Adrenal gland (tissue), 12 donors: ENCODE data around the gene RYR1. TPM values are rescaled to one million over a fixed set of nuclear protein-coding genes. Genes with fewer than 3 reads are reported as not detected.
"Not testable (repeated sequence)": the region's sequence is repeated elsewhere in the genome, so short reads cannot be mapped to it uniquely, and the experiment has no call there.

ENCODE experiments used
- DNase-seq, 7 donors: peaks; one replicate each; pipeline ENCODE4 v3.0.0-alpha.2; 2019 to 2020
- H3K27ac ChIP-seq, 5 donors: fragments of 200-600 bp; sonication (generic) in 4 of 5; 1 replicate in 3 of 5; 2 replicates in 2 of 5; pipeline versions ENCODE4 v1.5.1 to v1.8.0; 2016 to 2020; ENCODE audit warnings: mild to moderate bottlenecking in 1 of 5
- H3K27me3 ChIP-seq: fragments of 200-600 bp; 2 replicates; pipeline ENCODE4 v1.8.0; 2021
- H3K36me3 ChIP-seq, 2 donors: fragments of 200-600 bp; replicated peaks in 1 of 2; 1 replicate in 1 of 2; 2 replicates in 1 of 2; pipeline versions ENCODE4 v1.5.1 to v1.8.0; 2018 to 2022
- H3K4me1 ChIP-seq, 2 donors: fragments of 200-600 bp; replicated peaks in 1 of 2; 1 replicate in 1 of 2; 2 replicates in 1 of 2; pipeline versions ENCODE4 v1.5.1 to v1.8.0; 2018 to 2021
- H3K4me3 ChIP-seq, 4 donors: fragments of 200-600 bp; sonication (generic) in 3 of 4; one replicate each; pipeline ENCODE4 v1.5.1; 2016 to 2018
- H3K9me3 ChIP-seq, 3 donors: fragments of 200-600 bp; sonication (generic) in 1 of 3; replicated peaks in 1 of 3; 1 replicate in 2 of 3; 2 replicates in 1 of 3; pipeline versions ENCODE4 v1.5.1 to v1.8.0; 2016 to 2021
- CTCF ChIP-seq, 6 experiments: fragments of 450-650 bp in 4 of 6; fragments of 200-600 bp in 2 of 6; sonication (generic) in 1 of 6; IDR thresholded peaks; 1 replicate in 5 of 6; 2 replicates in 1 of 6; pipeline versions ENCODE4 v1.5.1 to v1.8.0; 2016 to 2021; ENCODE audit warnings: antibody characterized with exemption in 6 of 6, mild to moderate bottlenecking in 2 of 6, moderate library complexity in 1 of 6
- POLR2A ChIP-seq, 2 donors: fragments of 450-650 bp; IDR thresholded peaks; one replicate each; pipeline ENCODE4 v1.6.1; 2017; ENCODE audit warnings: antibody characterized with exemption in 2 of 2, mild to moderate bottlenecking in 2 of 2, moderate library complexity in 1 of 2
- WGBS, 4 donors: extraction: QIAGEN DNeasy Blood & Tissue Kit in 2 of 4; methylation state at CpG; one replicate each; pipeline versions ENCODE4 v1.1.5 to v1.1.7; 2013 to 2017; 5-methylcytosine and 5-hydroxymethylcytosine counted together
- intact Hi-C, 2 donors: fragments of 100-400 bp; cut with DNase I; formaldehyde crosslinking; loops; one replicate each; pipeline versions ENCODE4 v1.14.1 to v1.15.0; 2022 to 2023
- polyA plus RNA-seq, 3 donors: library from polyadenylated mRNA; stranded (reverse); fragments of 200-250 nt in 2 of 3; fragments of 350-450 nt in 1 of 3; fragmentation: Illumina TruSeq in 1 of 3; extraction: RNeasy Lipid Tissue Mini Kit (QIAGEN cat#74804) in 1 of 3; gene quantifications; one replicate each; pipeline ENCODE4 v1.2.3, GENCODE V29; 2013 to 2014
- total RNA-seq, 9 donors: library from RNA; depleted of rRNA in 4 of 9; stranded (reverse); fragments of >200 nt in 4 of 9; fragments of 120-200 nt in 1 of 9; fragmentation: NEBNext Ultra II Directional in 1 of 9; extraction: Animal tissue kit (Norgen Biotek cat#: 25700) in 1 of 9; gene quantifications; one replicate each; pipeline versions ENCODE4 v1.1.0 to v1.2.4, GENCODE V29; 2013 to 2023
- donor health status: healthy with polysubstance abuse.
- donor health status: Bipolar disorder and iron deficiency.
- donor health status: DM: yes; HTN: yes; CAD: no.
- donor health status: DM: no; HTN: no; CAD: no.
- donor health status: DM: no; HTN: no; CAD: no.
- donor health status: DM: yes; HTN: yes; CAD: no.

RYR1 gene
- total and polyA plus RNA-seq, 12 donors: 0.90 to 10.0 (median 3.2) TPM

- Histone ChIP-seq H3K4me1 (no peaks in the 10 kb centered on the region), H3K27ac (no peak overlapping the region), H3K4me3 (no peak overlapping the region), H3K36me3 (no peaks in the 10 kb centered on the region), H3K27me3 (no peaks in the 10 kb centered on the region), H3K9me3 (no peaks in the 10 kb centered on the region)
- no peak for DNase-seq
- 44 to 57% (median 52%) methylated on average over 6 of the region's 6 CpGs for WGBS, 4 donors
- intact Hi-C loops: no loop called here
- no peak for TF ChIP-seq CTCF (IDR thresholded peaks at IDR 0.05)
- TF ChIP-seq POLR2A (IDR thresholded peaks at IDR 0.05): no peak
Observed at GRCh38 chr19:38551450-38551813, 117.9 kb downstream of the RYR1 start.

GRCh38 chr19:38553239-38553638, 119.7 kb downstream of the RYR1 start:
- H3K4me1 ChIP-seq, H3K27ac ChIP-seq, DNase-seq, H3K4me3 ChIP-seq, intact Hi-C loops, H3K27me3 ChIP-seq, H3K36me3 ChIP-seq, H3K9me3 ChIP-seq: not testable (repeated sequence)
- WGBS, 4 donors: 91 to 100% (median 100%) methylated on average over 1 of the region's 1 CpG

GRCh38 chr19:38554676-38555141, 121.2 kb downstream of the RYR1 start:
- Histone ChIP-seq H3K36me3 (no peaks in the 10 kb centered on the region), H3K27ac (no peak overlapping the region), H3K4me3 (no peak overlapping the region), H3K4me1 (no peaks in the 10 kb centered on the region), H3K27me3 (no peaks in the 10 kb centered on the region), H3K9me3 (no peaks in the 10 kb centered on the region)
- intact Hi-C loops: no loop called here
- TF ChIP-seq POLR2A (IDR thresholded peaks at IDR 0.05) (no peak), CTCF (IDR thresholded peaks at IDR 0.05) (no peak)
- WGBS, 4 donors: 56 to 64% (median 59%) methylated on average over 3 of the region's 3 CpGs
- no peak for DNase-seq

- Histone ChIP-seq H3K4me3 (no peak overlapping the region), H3K27me3 (no peaks in the 10 kb centered on the region), H3K27ac (no peak overlapping the region), H3K4me1 (no peaks in the 10 kb centered on the region), H3K36me3 (no peaks in the 10 kb centered on the region), H3K9me3 (no peaks in the 10 kb centered on the region)
- intact Hi-C loops: no loop called here
- DNase-seq: no peak
- TF ChIP-seq POLR2A (IDR thresholded peaks at IDR 0.05) (no peak), CTCF (IDR thresholded peaks at IDR 0.05) (no peak)
- 76 to 83% (median 77%) methylated on average over 8 of the region's 8 CpGs for WGBS, 4 donors
Observed at GRCh38 chr19:38555200-38555599, 121.7 kb downstream of the RYR1 start.

- DNase-seq: no peak
- no peak overlapping the region for H3K27ac ChIP-seq
- TF ChIP-seq POLR2A (IDR thresholded peaks at IDR 0.05) (no peak), CTCF (IDR thresholded peaks at IDR 0.05) (no peak)
- no peak overlapping the region for H3K4me3 ChIP-seq
- intact Hi-C loops: no loop called here
- H3K4me1 ChIP-seq: no peaks in the 10 kb centered on the region
- H3K27me3 ChIP-seq: no peaks in the 10 kb centered on the region
- 66 to 70% (median 69%) methylated on average over 7 of the region's 7 CpGs for WGBS, 4 donors
- no peaks in the 10 kb centered on the region for H3K36me3 ChIP-seq
- H3K9me3 ChIP-seq: no peaks in the 10 kb centered on the region
Observed at GRCh38 chr19:38556521-38557174, 123.2 kb downstream of the RYR1 start.
